Skeletal muscle tissue (tissue), 4 donors: ENCODE measurements around the gene CREB3. TPM values are rescaled to one million over a fixed set of nuclear protein-coding genes. Genes with fewer than 3 reads are reported as not detected.

Experiments used
- H3K27ac ChIP-seq: one replicate; pipeline ENCODE4 v1.7.0; 2013; ENCODE audit warnings: mild to moderate bottlenecking, low read depth, low read length, inconsistent platforms
- H3K27me3 ChIP-seq, 3 donors: one replicate each; pipeline ENCODE4 v1.7.0; 2013; ENCODE audit warnings: low read length in 3 of 3; ENCODE audit not compliant: control insufficient read depth in 3 of 3, insufficient read depth in 3 of 3
- H3K36me3 ChIP-seq, 3 donors: one replicate each; pipeline ENCODE4 v1.7.0; 2013; ENCODE audit warnings: low read length in 3 of 3; ENCODE audit not compliant: control insufficient read depth in 3 of 3, insufficient read depth in 3 of 3
- H3K4me1 ChIP-seq, 3 donors: one replicate each; pipeline ENCODE4 v1.7.0; 2013; ENCODE audit warnings: low read length in 3 of 3, mild to moderate bottlenecking in 3 of 3; ENCODE audit not compliant: control insufficient read depth in 3 of 3, insufficient read depth in 3 of 3
- H3K4me3 ChIP-seq, 3 donors: one replicate each; pipeline ENCODE4 v1.7.0; 2013; ENCODE audit warnings: low read length in 3 of 3
- H3K9ac ChIP-seq, 3 donors: one replicate each; pipeline ENCODE4 v1.7.0; 2013; ENCODE audit warnings: low read length in 3 of 3, mild to moderate bottlenecking in 3 of 3, moderate library complexity in 2 of 3, low read depth in 1 of 3
- H3K9me3 ChIP-seq, 3 donors: one replicate each; pipeline ENCODE4 v1.7.0; 2013; ENCODE audit warnings: low read length in 3 of 3; ENCODE audit not compliant: control insufficient read depth in 3 of 3
- total RNA-seq: library from RNA; depleted of rRNA; stranded (reverse); fragments of >200 nt; gene quantifications from one replicate; pipeline ENCODE4 v1.2.3, GENCODE V29; 2014
- donor health status: Osteomylitis.

The CREB3 gene
- total RNA-seq, 1 donor from 2014 or later, result 20.9 TPM

DNA sequence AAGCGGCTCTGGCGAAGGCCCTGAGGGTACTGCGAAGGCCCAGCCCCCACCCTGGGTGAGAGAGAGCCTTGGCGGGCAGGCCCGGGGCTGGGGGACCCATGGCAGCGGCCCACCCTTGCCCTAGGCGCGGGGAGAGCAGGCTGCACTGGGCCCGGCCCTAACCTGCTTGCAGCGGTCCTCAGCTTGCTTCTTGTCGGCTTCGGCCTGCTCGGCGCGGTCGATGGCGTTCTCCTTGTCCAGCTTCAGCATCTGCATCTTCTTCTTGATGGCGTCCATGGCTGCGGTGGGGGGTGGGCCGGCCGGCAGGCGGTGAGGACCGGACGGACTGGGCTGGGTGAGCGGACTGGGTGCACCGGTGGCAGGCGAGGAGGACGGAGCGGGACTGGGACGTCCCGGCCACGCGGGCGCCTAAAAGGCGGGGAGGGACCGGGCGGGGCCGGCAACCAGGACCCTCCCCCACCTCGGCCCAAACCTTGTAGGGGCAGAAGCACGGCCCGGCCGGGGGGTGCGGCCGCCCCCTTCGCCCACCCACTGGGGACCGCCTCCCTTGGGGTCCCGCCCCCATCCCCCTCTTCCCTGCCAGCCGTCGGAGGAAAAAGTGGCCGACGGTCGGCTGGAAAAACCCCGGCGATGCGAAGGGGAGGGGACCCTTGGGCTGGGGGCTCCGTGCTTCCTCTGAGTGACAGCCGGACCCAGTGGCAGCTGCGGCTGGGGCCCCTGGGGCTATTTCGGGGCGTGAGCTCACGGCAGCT lies 42.7 kb upstream of the CREB3 start, which contains the start of gene TPM2:
Gene TPM2 (minus strand): TSS at position 384 of the 752 bp plus-strand sequence. CDS start 108 bp downstream, at position 276.
- Histone ChIP-seq H3K27ac (peak within 1 kb of the TSS; percentile 98), H3K4me1 (peaks cover 30 to 53% (median 31%) of the 10 kb centered on the region in 3 donors), H3K36me3 (peaks cover 26 to 40% (median 32%) of the 10 kb centered on the region in 3 donors), H3K9ac (peak within 1 kb of the TSS; percentile 99 to 100 (median 100)), H3K9me3 (no peaks in the 10 kb centered on the region), H3K4me3 (peak within 1 kb of the TSS; percentile 90 to 98 (median 96)), H3K27me3 (no peaks in the 10 kb centered on the region)

- H3K4me3 ChIP-seq, result peak overlapping the region; percentile 84 to 98 (median 96)
- H3K27ac ChIP-seq, result peak overlapping the region; percentile 98
- no peaks in the 10 kb centered on the region for H3K9me3 ChIP-seq
- no peaks in the 10 kb centered on the region for H3K27me3 ChIP-seq
- H3K4me1 ChIP-seq, result peaks cover 25 to 48% (median 26%) of the 10 kb centered on the region in 3 donors
- H3K9ac ChIP-seq, result peak overlapping the region; percentile 85 to 100 (median 100)
- peaks cover 21 to 34% (median 26%) of the 10 kb centered on the region in 3 donors for H3K36me3 ChIP-seq
Measured at GRCh38 chr9:35690294-35690613, 42.2 kb upstream of the CREB3 start.

GRCh38 chr9:35690614-35691333 lies 41.7 kb upstream of the CREB3 start:
- peak overlapping the region; percentile 98 for H3K27ac ChIP-seq
- H3K36me3 ChIP-seq, result peaks cover 15 to 31% (median 21%) of the 10 kb centered on the region in 3 donors
- peaks cover 20 to 43% (median 20%) of the 10 kb centered on the region in 3 donors for H3K4me1 ChIP-seq
- no peaks in the 10 kb centered on the region for H3K27me3 ChIP-seq
- peak overlapping the region; percentile 85 to 100 (median 100) for H3K9ac ChIP-seq
- no peaks in the 10 kb centered on the region for H3K9me3 ChIP-seq
- H3K4me3 ChIP-seq, result peak overlapping the region; percentile 84 to 98 (median 96)

DNA sequence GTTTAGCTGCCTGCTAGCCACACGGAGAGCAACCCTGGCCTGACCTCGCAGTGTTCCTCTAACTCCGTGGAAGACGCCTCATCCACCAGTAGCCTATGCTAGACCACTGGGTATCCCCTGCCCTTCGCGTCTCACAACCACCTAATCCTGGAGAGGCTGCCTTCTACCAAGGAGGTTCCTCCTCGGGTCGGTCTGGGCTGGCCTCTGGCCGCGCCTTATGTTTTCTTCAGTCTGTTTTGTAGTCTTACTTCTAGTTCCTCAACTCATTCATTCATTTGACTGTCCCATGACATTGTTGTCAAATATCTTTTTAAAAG lies 41.2 kb upstream of the CREB3 start:
- H3K4me1 ChIP-seq, result peaks cover 16 to 41% (median 20%) of the 10 kb centered on the region in 3 donors
- H3K9ac ChIP-seq, result peak overlapping the region; percentile 76 to 100 (median 96)
- H3K27ac ChIP-seq, result peak overlapping the region; percentile 98
- H3K27me3 ChIP-seq, result no peaks in the 10 kb centered on the region
- no peaks in the 10 kb centered on the region for H3K9me3 ChIP-seq
- H3K4me3 ChIP-seq, result peak overlapping the region; percentile 67 to 98 (median 80)
- peaks cover 16 to 31% (median 18%) of the 10 kb centered on the region in 3 donors for H3K36me3 ChIP-seq

DNA sequence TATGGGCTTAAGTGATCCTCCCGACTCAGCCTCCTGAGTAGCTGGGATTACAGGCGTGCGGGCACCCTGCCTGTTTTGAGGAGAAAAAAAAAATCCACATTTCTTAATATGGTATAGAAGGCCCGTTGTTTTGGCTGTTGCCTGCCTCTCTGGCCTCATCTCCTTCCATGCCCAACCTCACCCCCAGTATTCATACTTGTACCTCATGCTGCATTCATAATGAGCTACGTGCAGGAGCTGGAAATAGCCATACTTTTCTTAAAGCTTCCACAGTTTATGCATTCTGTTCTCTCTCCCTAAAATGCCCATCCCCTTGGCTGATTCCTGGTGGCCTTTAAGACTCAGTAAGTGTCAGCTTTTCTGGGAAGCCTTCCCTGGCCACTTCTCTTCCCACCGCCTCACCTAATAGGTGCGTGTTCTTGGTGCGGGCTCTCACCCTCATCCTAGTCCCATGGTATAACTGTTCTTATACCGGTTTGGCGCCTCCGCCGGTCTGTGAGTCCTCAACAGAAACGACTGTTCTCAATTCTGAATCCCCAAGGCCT lies 40.6 kb upstream of the CREB3 start:
- H3K36me3 ChIP-seq, result peaks cover 18 to 27% (median 20%) of the 10 kb centered on the region in 3 donors
- H3K4me1 ChIP-seq, result peaks cover 18 to 41% (median 20%) of the 10 kb centered on the region in 3 donors
- H3K9me3 ChIP-seq, result no peaks in the 10 kb centered on the region
- H3K4me3 ChIP-seq, result peak overlapping the region in 1 of 3 donors; percentile 80
- H3K9ac ChIP-seq, result peak overlapping the region in 2 of 3 donors; percentile 96 to 100
- H3K27ac ChIP-seq, result peak overlapping the region; percentile 98
- no peaks in the 10 kb centered on the region for H3K27me3 ChIP-seq

GRCh38 chr9:35695943-35696401 lies 36.5 kb upstream of the CREB3 start:
- peaks cover 41 to 51% (median 45%) of the 10 kb centered on the region in 3 donors for H3K36me3 ChIP-seq

GRCh38 chr9:35696520-35697215 lies 35.8 kb upstream of the CREB3 start:
- Histone ChIP-seq H3K36me3 (peaks cover 48 to 58% (median 52%) of the 10 kb centered on the region in 3 donors), H3K4me1 (peaks cover 6 to 14% (median 9%) of the 10 kb centered on the region in 3 donors), H3K27ac (no peak overlapping the region), H3K4me3 (no peak overlapping the region), H3K27me3 (no peaks in the 10 kb centered on the region), H3K9ac (peak overlapping the region in 1 of 3 donors; percentile 25), H3K9me3 (no peaks in the 10 kb centered on the region)

More at GRCh38 chr9:35695943-35696401, 36.5 kb upstream of the CREB3 start:
- no peak overlapping the region for H3K9ac ChIP-seq
- H3K4me1 ChIP-seq, result peaks cover 11 to 18% (median 12%) of the 10 kb centered on the region in 3 donors
- no peaks in the 10 kb centered on the region for H3K9me3 ChIP-seq
- no peak overlapping the region for H3K27ac ChIP-seq
- no peak overlapping the region for H3K4me3 ChIP-seq
- no peaks in the 10 kb centered on the region for H3K27me3 ChIP-seq

GRCh38 chr9:35697486-35697885 lies 35.0 kb upstream of the CREB3 start:
- Histone ChIP-seq H3K36me3 (peaks cover 55 to 66% (median 57%) of the 10 kb centered on the region in 3 donors), H3K4me1 (peaks cover 4 to 10% (median 9%) of the 10 kb centered on the region in 3 donors), H3K4me3 (no peak overlapping the region), H3K27me3 (no peaks in the 10 kb centered on the region), H3K9ac (no peak overlapping the region), H3K9me3 (no peaks in the 10 kb centered on the region), H3K27ac (no peak overlapping the region)

DNA sequence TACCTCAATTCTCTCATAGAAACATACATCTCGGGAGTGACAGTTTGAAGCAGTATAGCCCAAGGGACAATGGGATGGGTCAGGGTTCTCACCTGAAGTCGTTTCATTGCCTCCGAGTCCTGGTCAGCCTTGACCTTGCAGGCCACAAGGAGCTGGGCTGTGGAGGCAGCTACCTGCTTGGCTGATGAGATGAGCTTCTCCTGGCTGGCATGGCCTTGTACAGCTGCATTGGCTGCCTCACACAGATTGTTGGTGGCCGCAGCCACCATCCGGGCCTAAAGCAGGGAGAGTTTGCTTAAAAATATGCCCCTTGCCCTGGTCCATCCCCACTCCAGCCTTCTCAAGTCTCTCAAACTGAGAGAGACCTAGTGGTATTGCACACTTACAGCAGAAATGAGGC lies 34.2 kb upstream of the CREB3 start:
- H3K36me3 ChIP-seq, result peaks cover 62 to 73% (median 64%) of the 10 kb centered on the region in 3 donors
- no peak overlapping the region for H3K4me3 ChIP-seq
- no peak overlapping the region for H3K9ac ChIP-seq
- H3K4me1 ChIP-seq, result peaks cover 4 to 10% (median 9%) of the 10 kb centered on the region in 3 donors
- H3K27me3 ChIP-seq, result no peaks in the 10 kb centered on the region
- no peaks in the 10 kb centered on the region for H3K9me3 ChIP-seq
- H3K27ac ChIP-seq, result no peak overlapping the region
